HFF-Myc (cell line): ENCODE results near the gene PLPPR3.

Experiments used
- DNase-seq: peaks from one replicate; pipeline ENCODE4 v3.0.0-alpha.2; 2011; ENCODE audit warnings: low read depth; ENCODE audit errors: extremely low read depth
- H3K4me3 ChIP-seq: replicated peaks from 2 replicates; pipeline ENCODE4 v1.5.1; 2011; ENCODE audit warnings: low read depth, mild to moderate bottlenecking, control low read depth, low read length
- CTCF ChIP-seq: IDR thresholded peaks from 2 replicates; pipeline ENCODE4 v1.5.1; 2012; ENCODE audit warnings: mild to moderate bottlenecking, low read depth, low read length, control low read depth; ENCODE audit errors: missing control alignments

PLPPR3 gene

GRCh38 chr19:801861-802497 is 19.8 kb downstream of the PLPPR3 start:
- no peak for TF ChIP-seq CTCF
- no peak for DNase-seq
- H3K4me3 ChIP-seq: peak overlapping the region; percentile 79

- TF ChIP-seq CTCF: no peak
- H3K4me3 ChIP-seq: peak overlapping the region; percentile 79
- DNase-seq: peak; percentile 63
These were observed 20.5 kb downstream of the PLPPR3 start for GRCh38 chr19:801030-801860.

GRCh38 chr19:800360-801029 is 21.3 kb downstream of the PLPPR3 start:
- DNase-seq: no peak
- H3K4me3 ChIP-seq: peak overlapping the region; percentile 79

GRCh38 chr19:799076-799881 is 22.5 kb downstream of the PLPPR3 start:
- peak; percentile 8 for TF ChIP-seq CTCF
- no peak for DNase-seq
- peak overlapping the region; percentile 79 for H3K4me3 ChIP-seq

More at GRCh38 chr19:800360-801029, 21.3 kb downstream of the PLPPR3 start:
- TF ChIP-seq CTCF: no peak

GRCh38 chr19:798415-799075 is 23.2 kb downstream of the PLPPR3 start:
- no peak for DNase-seq
- no peak for TF ChIP-seq CTCF
- peak overlapping the region; percentile 79 for H3K4me3 ChIP-seq
